SU-DHL-6 (cell line): ENCODE data around the gene NKX2-8.

Source experiments
- CTCF ChIP-seq: fragments of 200-600 bp; sonication (generic); IDR thresholded peaks from one replicate; pipeline ENCODE4 v1.5.1; 2017; ENCODE audit warnings: antibody characterized with exemption, mild to moderate bottlenecking, low read length, moderate library complexity; ENCODE audit not compliant: insufficient read depth, poor library complexity, severe bottlenecking
- EZH2phosphoT487 ChIP-seq: fragments of 200-600 bp; sonication (generic), shearing (Covaris generic); conservative IDR thresholded peaks from 2 replicates; pipeline ENCODE4 v1.6.1; 2018; ENCODE audit warnings: mild to moderate bottlenecking, antibody characterized with exemption, low read length, moderate library complexity, mixed read lengths

- TF ChIP-seq CTCF = no peak
- no peak for TF ChIP-seq EZH2phosphoT487
Measured at GRCh38 chr14:36538051-36538450, 44.4 kb downstream of the NKX2-8 start.
